ENCODE measurements around the gene SYNDIG1.

SYNDIG1 gene

GRCh38 chr20:24675651-24676352 lies 206.4 kb downstream of the SYNDIG1 start:
- ChIA-PET CTCF (no interaction called here), POLR2A (no interaction called here)
- DNase-seq (ENCODE audit: extremely low spot score): no peak
- no peak for TF ChIP-seq TARDBP (IDR thresholded peaks at IDR 0.05)
- TF ChIP-seq NFRKB (IDR thresholded peaks at IDR 0.05): no peak
- no peak for TF ChIP-seq SUZ12 (IDR thresholded peaks at IDR 0.05)
- no peak for TF ChIP-seq ARNT (IDR thresholded peaks at IDR 0.05)

GRCh38 chr20:24676353-24676977 lies 207.0 kb downstream of the SYNDIG1 start:
- no peak for DNase-seq (ENCODE audit: extremely low spot score)

GRCh38 chr20:24676978-24677370 lies 207.5 kb downstream of the SYNDIG1 start:
- CTCF ChIA-PET: no interaction called here

More at GRCh38 chr20:24676353-24676977, 207.0 kb downstream of the SYNDIG1 start:
- TF ChIP-seq SP1 (IDR thresholded peaks at IDR 0.05) (no peak), BHLHE40 (IDR thresholded peaks at IDR 0.05; ENCODE audit: borderline replicate concordance) (no peak), ELF4 (IDR thresholded peaks at IDR 0.05) (no peak), ARNT (IDR thresholded peaks at IDR 0.05) (no peak), NFRKB (IDR thresholded peaks at IDR 0.05) (no peak), ZNF384 (IDR thresholded peaks at IDR 0.05) (no peak), CTBP1 (IDR thresholded peaks at IDR 0.05; ENCODE audit: borderline replicate concordance) (no peak), HDGF (IDR thresholded peaks at IDR 0.05; ENCODE audit: borderline replicate concordance) (no peak), TARDBP (IDR thresholded peaks at IDR 0.05) (no peak), FOXM1 (IDR thresholded peaks at IDR 0.05; ENCODE audit: borderline replicate concordance) (no peak), PKNOX1 (IDR thresholded peaks at IDR 0.05) (no peak), FOXK2 (IDR thresholded peaks at IDR 0.05) (no peak), FOXA1 (IDR thresholded peaks at IDR 0.05) (no peak), L3MBTL2 (conservative IDR thresholded peaks at IDR 0.05) (no peak), SUZ12 (IDR thresholded peaks at IDR 0.05) (no peak)
- CTCF ChIA-PET: no interaction called here
- POLR2A ChIA-PET: no interaction called here

GRCh38 chr20:24677626-24678315 lies 208.3 kb downstream of the SYNDIG1 start:
- TF ChIP-seq ELF4 (IDR thresholded peaks at IDR 0.05) (no peak), ZNF384 (IDR thresholded peaks at IDR 0.05) (no peak), NFRKB (IDR thresholded peaks at IDR 0.05) (no peak), FOXK2 (IDR thresholded peaks at IDR 0.05) (no peak), HDGF (IDR thresholded peaks at IDR 0.05; ENCODE audit: borderline replicate concordance) (no peak), TARDBP (IDR thresholded peaks at IDR 0.05) (no peak), BHLHE40 (IDR thresholded peaks at IDR 0.05; ENCODE audit: borderline replicate concordance) (no peak), CTBP1 (IDR thresholded peaks at IDR 0.05; ENCODE audit: borderline replicate concordance) (no peak), ARNT (IDR thresholded peaks at IDR 0.05) (no peak), FOXA1 (IDR thresholded peaks at IDR 0.05) (no peak), SP1 (IDR thresholded peaks at IDR 0.05) (no peak), SUZ12 (IDR thresholded peaks at IDR 0.05) (no peak), LEF1 (IDR thresholded peaks at IDR 0.05; ENCODE audit: borderline replicate concordance) (no peak)
- DNase-seq (ENCODE audit: extremely low spot score): no peak
- CTCF ChIA-PET: no interaction called here
- POLR2A ChIA-PET: no interaction called here

More at GRCh38 chr20:24676978-24677370, 207.5 kb downstream of the SYNDIG1 start:
- POLR2A ChIA-PET: no interaction called here
- no peak for DNase-seq (ENCODE audit: extremely low spot score)
- TF ChIP-seq BHLHE40 (IDR thresholded peaks at IDR 0.05; ENCODE audit: borderline replicate concordance): no peak
- TF ChIP-seq CTBP1 (IDR thresholded peaks at IDR 0.05; ENCODE audit: borderline replicate concordance): no peak
- TF ChIP-seq L3MBTL2 (conservative IDR thresholded peaks at IDR 0.05): no peak
- no peak for TF ChIP-seq ELF4 (IDR thresholded peaks at IDR 0.05)
- no peak for TF ChIP-seq LEF1 (IDR thresholded peaks at IDR 0.05; ENCODE audit: borderline replicate concordance)
- TF ChIP-seq PKNOX1 (IDR thresholded peaks at IDR 0.05): no peak
- TF ChIP-seq FOXA1 (IDR thresholded peaks at IDR 0.05): no peak
- TF ChIP-seq ZNF384 (IDR thresholded peaks at IDR 0.05): no peak
- TF ChIP-seq HDGF (IDR thresholded peaks at IDR 0.05; ENCODE audit: borderline replicate concordance): no peak
- TF ChIP-seq SUZ12 (IDR thresholded peaks at IDR 0.05): no peak
- no peak for TF ChIP-seq FOXK2 (IDR thresholded peaks at IDR 0.05)
- no peak for TF ChIP-seq SP1 (IDR thresholded peaks at IDR 0.05)
- no peak for TF ChIP-seq NFRKB (IDR thresholded peaks at IDR 0.05)
- no peak for TF ChIP-seq FOXM1 (IDR thresholded peaks at IDR 0.05; ENCODE audit: borderline replicate concordance)
- TF ChIP-seq TARDBP (IDR thresholded peaks at IDR 0.05): no peak
- TF ChIP-seq ARNT (IDR thresholded peaks at IDR 0.05): no peak

- ChIA-PET POLR2A (no interaction called here), CTCF (interaction anchor here (0.7 kb wide), 1 partner anchor 125 kb away, joined by 3 read pairs; no protein-coding TSS in a partner anchor)
- TF ChIP-seq L3MBTL2 (conservative IDR thresholded peaks at IDR 0.05): no peak
- TF ChIP-seq ARNT (IDR thresholded peaks at IDR 0.05): no peak
- TF ChIP-seq LEF1 (IDR thresholded peaks at IDR 0.05; ENCODE audit: borderline replicate concordance): no peak
- TF ChIP-seq TARDBP (IDR thresholded peaks at IDR 0.05): no peak
- TF ChIP-seq NFRKB (IDR thresholded peaks at IDR 0.05): no peak
- no peak for DNase-seq (ENCODE audit: extremely low spot score)
Observed at GRCh38 chr20:24678351-24679106, 209.1 kb downstream of the SYNDIG1 start.
